Thymus (tissue), 11 donors: ENCODE results near the gene TTYH1. TPM values are rescaled to one million over a fixed set of nuclear protein-coding genes. Genes with fewer than 3 reads are reported as not detected.

ENCODE experiments used
- DNase-seq, 9 donors: peaks; one replicate each; pipeline ENCODE4 v3.0.0-alpha.2; 2013; ENCODE audit warnings: low spot score in 9 of 9, low read depth in 6 of 9, missing footprints in 1 of 9
- H3K27ac ChIP-seq, 2 donors: one replicate each; pipeline ENCODE4 v1.5.1; 2013; ENCODE audit warnings: control low read depth in 1 of 2, low read depth in 1 of 2, low read length in 1 of 2, mild to moderate bottlenecking in 1 of 2, moderate library complexity in 1 of 2
- H3K27me3 ChIP-seq, 2 donors: one replicate each; pipeline ENCODE4 v1.5.1; 2013; ENCODE audit warnings: low read length in 1 of 2; ENCODE audit not compliant: control insufficient read depth in 2 of 2, insufficient read depth in 1 of 2
- H3K36me3 ChIP-seq, 2 donors: one replicate each; pipeline ENCODE4 v1.5.1; 2013; ENCODE audit warnings: low read length in 1 of 2, mild to moderate bottlenecking in 1 of 2, moderate library complexity in 1 of 2; ENCODE audit not compliant: control insufficient read depth in 2 of 2, insufficient read depth in 2 of 2
- H3K4me1 ChIP-seq, 2 donors: one replicate each; pipeline ENCODE4 v1.5.1; 2013; ENCODE audit warnings: low read length in 2 of 2; ENCODE audit not compliant: control insufficient read depth in 2 of 2, insufficient read depth in 2 of 2
- H3K4me3 ChIP-seq, 2 donors: one replicate each; pipeline ENCODE4 v1.5.1; 2013; ENCODE audit warnings: low read length in 2 of 2, control low read depth in 1 of 2, mild to moderate bottlenecking in 1 of 2
- H3K9me3 ChIP-seq, 2 donors: one replicate each; pipeline ENCODE4 v1.5.1; 2013; ENCODE audit warnings: low read length in 1 of 2, mild to moderate bottlenecking in 1 of 2; ENCODE audit not compliant: control insufficient read depth in 2 of 2, insufficient read depth in 1 of 2
- WGBS: extraction: QIAGEN DNeasy Blood & Tissue Kit; methylation state at CpG from one replicate; pipeline ENCODE4 v1.1.7; 2013; 5-methylcytosine and 5-hydroxymethylcytosine counted together
- polyA plus RNA-seq: library from polyadenylated mRNA; stranded (reverse); fragments of 200-250 nt; gene quantifications from one replicate; pipeline ENCODE4 v1.2.3, GENCODE V29; 2013
- total RNA-seq: library from RNA; stranded (reverse); fragments of 120-200 nt; gene quantifications from one replicate; pipeline ENCODE4 v1.2.4, GENCODE V29; 2013
- donor health status: healthy.

TTYH1 gene
- total and polyA plus RNA-seq, 2 donors, result 0.43 to 0.61 TPM

- DNase-seq, result no peak
- Histone ChIP-seq H3K4me1 (peaks cover 16 to 23% of the 10 kb centered on the region in 2 donors), H3K27ac (no peak overlapping the region), H3K4me3 (no peak overlapping the region), H3K27me3 (no peaks in the 10 kb centered on the region), H3K36me3 (peaks cover 59 to 62% of the 10 kb centered on the region in 2 donors), H3K9me3 (no peaks in the 10 kb centered on the region)
- 97% methylated on average over 11 of the region's 11 CpGs for WGBS
Measured at GRCh38 chr19:54451997-54452396, 36.7 kb downstream of the TTYH1 start.

- DNase-seq, result no peak
- 97% methylated on average over 11 of the region's 11 CpGs for WGBS
- peaks cover 12 to 19% of the 10 kb centered on the region in 2 donors for H3K4me1 ChIP-seq
Measured at GRCh38 chr19:54452626-54453025, 37.4 kb downstream of the TTYH1 start.

GRCh38 chr19:54453921-54454780, 38.9 kb downstream of the TTYH1 start:
- H3K9me3 ChIP-seq, result no peaks in the 10 kb centered on the region
- no peak overlapping the region for H3K27ac ChIP-seq
- peaks cover 79 to 83% of the 10 kb centered on the region in 2 donors for H3K36me3 ChIP-seq
- H3K4me3 ChIP-seq, result no peak overlapping the region
- peaks cover 12 to 17% of the 10 kb centered on the region in 2 donors for H3K4me1 ChIP-seq
- no peaks in the 10 kb centered on the region for H3K27me3 ChIP-seq
- no peak for DNase-seq
- 97% methylated on average over 31 of the region's 31 CpGs for WGBS

More at GRCh38 chr19:54452626-54453025, 37.4 kb downstream of the TTYH1 start:
- no peaks in the 10 kb centered on the region for H3K27me3 ChIP-seq
- no peak overlapping the region for H3K27ac ChIP-seq
- peaks cover 64 to 68% of the 10 kb centered on the region in 2 donors for H3K36me3 ChIP-seq
- H3K4me3 ChIP-seq, result no peak overlapping the region
- H3K9me3 ChIP-seq, result no peaks in the 10 kb centered on the region

DNA sequence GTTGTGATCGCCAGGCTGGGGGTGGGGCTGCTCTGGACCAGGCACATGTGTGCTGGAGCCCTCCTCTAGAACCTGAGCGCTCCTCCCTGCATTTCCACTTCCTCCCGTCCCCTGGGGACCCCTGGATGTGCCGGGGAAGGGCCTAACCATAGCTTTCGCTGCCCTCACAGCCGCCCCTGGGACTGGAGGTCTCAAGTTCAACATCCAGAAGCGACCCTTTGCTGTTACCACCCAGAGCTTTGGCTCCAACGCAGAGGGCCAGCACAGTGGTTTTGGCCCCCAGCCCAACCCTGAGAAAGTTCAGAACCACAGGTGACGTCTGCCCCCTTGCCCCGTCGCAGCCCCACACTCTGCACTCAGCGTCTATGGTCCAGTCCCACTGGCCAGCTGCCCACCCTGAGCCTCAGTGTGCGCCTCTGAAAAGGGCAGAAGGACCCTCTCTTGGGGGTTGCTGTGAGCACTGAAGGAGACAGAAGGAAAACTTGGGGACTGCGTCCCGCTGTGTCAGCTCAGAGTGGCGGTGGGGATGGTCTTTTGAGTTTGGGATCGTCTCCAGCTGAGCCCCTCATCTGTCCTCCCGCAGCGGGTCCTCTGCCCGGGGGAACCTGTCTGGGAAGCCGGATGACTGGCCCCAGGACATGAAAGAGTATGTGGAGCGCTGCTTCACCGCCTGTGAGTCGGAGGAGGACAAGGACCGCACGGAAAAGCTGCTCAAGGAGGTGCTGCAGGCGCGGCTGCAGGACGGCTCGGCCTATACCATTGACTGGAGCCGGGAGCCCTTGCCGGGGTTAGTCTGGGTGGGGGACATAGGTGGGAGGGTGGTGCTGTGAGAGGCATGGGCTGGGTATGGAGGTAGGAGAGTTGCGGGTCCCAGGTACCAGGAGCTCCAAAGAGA, 39.8 kb downstream of the TTYH1 start:
- peaks cover 88 to 91% of the 10 kb centered on the region in 2 donors for H3K36me3 ChIP-seq
- DNase-seq, result no peak
- H3K27me3 ChIP-seq, result no peaks in the 10 kb centered on the region

GRCh38 chr19:54455786-54456422, 40.6 kb downstream of the TTYH1 start:
- no peaks in the 10 kb centered on the region for H3K27me3 ChIP-seq
- H3K9me3 ChIP-seq, result no peaks in the 10 kb centered on the region
- H3K4me1 ChIP-seq, result peaks cover 3 to 5% of the 10 kb centered on the region in 2 donors
- H3K36me3 ChIP-seq, result peaks cover 94 to 95% of the 10 kb centered on the region in 2 donors
- DNase-seq, result no peak
- H3K27ac ChIP-seq, result no peak overlapping the region
- WGBS, result 98% methylated on average over 40 of the region's 40 CpGs
- no peak overlapping the region for H3K4me3 ChIP-seq

More for the DNA sequence above, 39.8 kb downstream of the TTYH1 start:
- WGBS, result 94% methylated on average over 33 of the region's 33 CpGs
- Histone ChIP-seq H3K9me3 (no peaks in the 10 kb centered on the region), H3K4me3 (no peak overlapping the region), H3K27ac (no peak overlapping the region), H3K4me1 (peaks cover 9 to 14% of the 10 kb centered on the region in 2 donors)

- 96% methylated on average over 51 of the region's 51 CpGs for WGBS
- DNase-seq, result no peak
- Histone ChIP-seq H3K9me3 (no peaks in the 10 kb centered on the region), H3K27me3 (no peaks in the 10 kb centered on the region), H3K36me3 (peaks cover 93 to 99% of the 10 kb centered on the region in 2 donors), H3K4me3 (no peak overlapping the region), H3K27ac (no peak overlapping the region), H3K4me1 (no peaks in the 10 kb centered on the region)
Measured at GRCh38 chr19:54456423-54457373, 41.4 kb downstream of the TTYH1 start.

GRCh38 chr19:54457773-54458647, 42.7 kb downstream of the TTYH1 start:
- 98% methylated on average over 42 of the region's 42 CpGs for WGBS
- H3K4me1 ChIP-seq, result peaks cover 0 to 8% of the 10 kb centered on the region in 2 donors
- no peak overlapping the region for H3K27ac ChIP-seq
- no peak overlapping the region for H3K4me3 ChIP-seq
- peaks cover 86 to 93% of the 10 kb centered on the region in 2 donors for H3K36me3 ChIP-seq
- no peaks in the 10 kb centered on the region for H3K9me3 ChIP-seq
- H3K27me3 ChIP-seq, result peaks cover 0 to 3% of the 10 kb centered on the region in 2 donors
- DNase-seq, result no peak
